ENCODE data around the gene DDX51.

DNA sequence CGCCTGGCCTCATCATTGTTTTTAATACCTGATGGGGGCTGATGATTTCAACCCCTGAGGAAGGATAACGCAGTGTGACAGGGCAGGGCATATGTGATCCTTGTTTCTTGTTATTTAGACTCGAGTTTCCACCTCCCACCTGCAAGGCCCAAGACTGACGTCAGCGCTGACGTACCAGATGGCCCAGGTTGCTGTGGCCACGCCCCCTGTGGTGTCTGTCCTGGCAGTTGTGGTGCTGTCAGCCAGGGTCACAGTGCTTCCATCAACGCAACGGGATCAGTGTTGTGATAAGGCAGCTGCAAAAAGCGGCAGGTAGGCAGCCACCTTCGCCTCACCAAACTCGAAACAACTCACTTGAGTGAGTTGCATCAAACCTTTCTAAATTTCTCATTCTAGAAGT lies 18.4 kb downstream of the DDX51 start:
- TF ChIP-seq, protein P1, sequence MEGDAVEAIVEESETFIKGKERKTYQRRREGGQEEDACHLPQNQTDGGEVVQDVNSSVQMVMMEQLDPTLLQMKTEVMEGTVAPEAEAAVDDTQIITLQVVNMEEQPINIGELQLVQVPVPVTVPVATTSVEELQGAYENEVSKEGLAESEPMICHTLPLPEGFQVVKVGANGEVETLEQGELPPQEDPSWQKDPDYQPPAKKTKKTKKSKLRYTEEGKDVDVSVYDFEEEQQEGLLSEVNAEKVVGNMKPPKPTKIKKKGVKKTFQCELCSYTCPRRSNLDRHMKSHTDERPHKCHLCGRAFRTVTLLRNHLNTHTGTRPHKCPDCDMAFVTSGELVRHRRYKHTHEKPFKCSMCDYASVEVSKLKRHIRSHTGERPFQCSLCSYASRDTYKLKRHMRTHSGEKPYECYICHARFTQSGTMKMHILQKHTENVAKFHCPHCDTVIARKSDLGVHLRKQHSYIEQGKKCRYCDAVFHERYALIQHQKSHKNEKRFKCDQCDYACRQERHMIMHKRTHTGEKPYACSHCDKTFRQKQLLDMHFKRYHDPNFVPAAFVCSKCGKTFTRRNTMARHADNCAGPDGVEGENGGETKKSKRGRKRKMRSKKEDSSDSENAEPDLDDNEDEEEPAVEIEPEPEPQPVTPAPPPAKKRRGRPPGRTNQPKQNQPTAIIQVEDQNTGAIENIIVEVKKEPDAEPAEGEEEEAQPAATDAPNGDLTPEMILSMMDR (conservative IDR thresholded peaks at IDR 0.05; ENCODE audit: low read length) = no peak
- no peak for TF ChIP-seq EZH2phosphoT487 (IDR thresholded peaks at IDR 0.05; ENCODE audit: borderline replicate concordance)
